Measurements from ENCODE around the gene CD79B. TPM values are rescaled to one million over a fixed set of nuclear protein-coding genes. Genes with fewer than 3 reads are reported as not detected.
"Not testable (repeated sequence)": the region's sequence is repeated elsewhere in the genome, so short reads cannot be mapped to it uniquely, and the experiment has no call there.

The CD79B gene
- total and polyA plus RNA-seq, 2 donors, result 1.3 to 7.2 TPM

DNA sequence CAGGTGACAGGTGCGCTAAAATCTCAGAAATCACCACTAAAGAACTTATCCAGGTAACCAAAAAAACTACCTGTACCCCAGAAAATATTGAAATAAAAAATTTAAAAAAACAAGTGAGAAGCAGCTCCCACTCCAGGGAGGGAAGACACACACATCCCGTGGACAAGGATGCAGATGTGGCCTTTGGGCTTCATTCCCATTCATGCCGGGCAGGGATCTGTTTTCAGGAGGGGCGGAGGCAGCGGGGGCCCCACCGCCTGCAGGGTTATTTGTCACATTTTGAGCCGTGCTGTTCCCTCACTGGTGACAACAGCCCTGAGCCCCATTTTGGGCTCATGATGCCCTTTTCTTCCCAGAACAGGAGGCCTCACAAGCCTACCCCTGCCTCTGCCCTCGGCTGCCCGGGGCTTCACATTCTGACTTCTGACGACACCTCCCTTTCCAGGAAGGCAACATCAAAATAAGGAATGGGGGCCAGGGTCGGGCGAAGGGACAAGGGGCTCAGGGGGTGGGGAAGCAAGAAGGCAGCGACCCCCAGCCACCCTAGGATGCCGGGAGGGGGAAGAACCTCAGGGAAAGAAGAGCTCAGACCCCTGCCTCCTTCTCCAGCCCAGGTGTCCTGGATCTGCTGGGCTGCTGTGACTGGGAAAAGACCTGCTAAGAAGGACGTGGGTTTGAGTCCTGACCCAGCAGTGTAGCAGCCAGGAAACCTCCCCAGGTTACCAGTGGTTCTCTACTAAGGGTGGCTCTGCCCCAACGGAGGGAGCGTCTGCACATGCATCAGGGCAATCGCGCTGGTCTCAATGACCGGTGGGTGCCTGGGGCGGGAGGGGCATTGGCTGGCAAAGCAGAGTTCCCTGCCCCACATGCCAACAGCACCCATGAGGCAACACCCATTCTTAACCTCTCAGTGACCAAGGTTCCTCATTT lies 2.3 kb upstream of the CD79B start:
- H3K4me1 ChIP-seq (ENCODE audit: insufficient read depth), result no peaks in the 10 kb centered on the region
- WGBS, result 80% methylated on average over 21 of the region's 21 CpGs
- H3K4me3 ChIP-seq (ENCODE audit: low read depth, low read length), result no peak overlapping the region
- DNase-seq (ENCODE audit: extremely low spot score), result no peak
- no peak overlapping the region for H3K27ac ChIP-seq (ENCODE audit: low read depth)
- H3K36me3 ChIP-seq (ENCODE audit: insufficient read depth), result no peaks in the 10 kb centered on the region

GRCh38 chr17:63933598-63933997 lies 1.5 kb upstream of the CD79B start:
- Histone ChIP-seq H3K4me3 (ENCODE audit: low read depth, low read length) (no peak overlapping the region), H3K36me3 (ENCODE audit: insufficient read depth) (no peaks in the 10 kb centered on the region), H3K4me1 (ENCODE audit: insufficient read depth) (no peaks in the 10 kb centered on the region), H3K27ac (ENCODE audit: low read depth) (no peak overlapping the region)
- no peak for DNase-seq (ENCODE audit: extremely low spot score)
- 61% methylated on average over 8 of the region's 8 CpGs for WGBS

DNA sequence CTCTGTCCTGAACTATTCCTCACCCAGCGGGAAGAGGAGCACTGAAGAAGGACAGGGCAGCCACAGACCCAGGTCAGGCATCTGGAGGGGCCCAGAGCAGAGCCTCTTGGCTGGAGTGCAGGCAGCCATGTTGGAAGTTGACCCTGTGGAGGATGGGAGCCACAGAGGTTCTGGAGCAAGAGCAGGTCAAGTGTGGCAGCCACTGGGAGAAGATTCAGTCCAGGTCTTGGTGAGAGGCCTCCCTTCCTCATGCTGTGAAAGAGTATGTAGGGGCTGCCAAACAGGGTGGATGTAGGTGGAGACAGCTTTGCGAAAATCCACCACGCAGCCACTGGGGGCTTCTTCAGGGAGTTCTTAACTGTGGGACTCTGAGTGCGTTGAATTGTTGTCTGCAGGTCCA lies 590 bp upstream of the CD79B start:
- no peak overlapping the region for H3K4me3 ChIP-seq (ENCODE audit: low read depth, low read length)
- H3K4me1 ChIP-seq (ENCODE audit: insufficient read depth), result no peaks in the 10 kb centered on the region
- 90% methylated on average over 4 of the region's 4 CpGs for WGBS
- H3K27ac ChIP-seq (ENCODE audit: low read depth), result no peak overlapping the region
- no peak for DNase-seq (ENCODE audit: extremely low spot score)
- H3K36me3 ChIP-seq (ENCODE audit: insufficient read depth), result no peaks in the 10 kb centered on the region

DNA sequence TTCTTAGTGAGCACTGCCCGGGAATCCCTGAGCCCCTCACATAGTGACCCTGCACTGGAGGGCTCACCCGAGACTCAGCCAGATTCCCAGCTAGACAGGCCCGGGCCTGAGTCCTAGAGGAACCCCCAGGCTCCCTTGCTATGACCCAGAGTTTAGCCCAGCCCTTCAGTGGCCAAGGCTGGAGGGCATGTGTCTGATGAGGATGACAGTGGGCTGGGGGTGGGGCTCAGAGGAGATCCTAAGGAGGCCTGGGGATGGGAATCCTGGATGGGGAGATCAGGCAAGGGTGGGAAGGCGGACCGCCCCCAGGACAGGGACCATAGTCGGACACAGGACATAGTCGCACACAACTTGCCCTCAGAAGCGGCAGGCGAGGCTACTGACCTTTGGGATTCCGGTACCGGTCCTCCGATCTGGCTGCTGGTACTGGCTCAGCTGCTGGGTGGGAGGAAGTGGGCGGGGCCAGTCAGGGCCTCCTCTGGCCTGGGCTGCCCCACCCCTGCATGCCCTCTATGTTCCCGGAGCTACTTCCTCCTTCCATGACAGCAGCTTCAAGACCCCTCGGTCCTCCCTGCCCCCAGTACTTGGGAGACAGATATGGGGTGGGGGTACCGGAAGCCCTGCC lies 1.1 kb downstream of the CD79B start:
- Histone ChIP-seq H3K36me3 (ENCODE audit: insufficient read depth) (no peaks in the 10 kb centered on the region), H3K27ac (ENCODE audit: low read depth) (no peak overlapping the region), H3K4me3 (ENCODE audit: low read depth, low read length) (no peak overlapping the region), H3K4me1 (ENCODE audit: insufficient read depth) (no peaks in the 10 kb centered on the region)
- DNase-seq (ENCODE audit: extremely low spot score), result no peak
- 65% methylated on average over 16 of the region's 16 CpGs for WGBS

DNA sequence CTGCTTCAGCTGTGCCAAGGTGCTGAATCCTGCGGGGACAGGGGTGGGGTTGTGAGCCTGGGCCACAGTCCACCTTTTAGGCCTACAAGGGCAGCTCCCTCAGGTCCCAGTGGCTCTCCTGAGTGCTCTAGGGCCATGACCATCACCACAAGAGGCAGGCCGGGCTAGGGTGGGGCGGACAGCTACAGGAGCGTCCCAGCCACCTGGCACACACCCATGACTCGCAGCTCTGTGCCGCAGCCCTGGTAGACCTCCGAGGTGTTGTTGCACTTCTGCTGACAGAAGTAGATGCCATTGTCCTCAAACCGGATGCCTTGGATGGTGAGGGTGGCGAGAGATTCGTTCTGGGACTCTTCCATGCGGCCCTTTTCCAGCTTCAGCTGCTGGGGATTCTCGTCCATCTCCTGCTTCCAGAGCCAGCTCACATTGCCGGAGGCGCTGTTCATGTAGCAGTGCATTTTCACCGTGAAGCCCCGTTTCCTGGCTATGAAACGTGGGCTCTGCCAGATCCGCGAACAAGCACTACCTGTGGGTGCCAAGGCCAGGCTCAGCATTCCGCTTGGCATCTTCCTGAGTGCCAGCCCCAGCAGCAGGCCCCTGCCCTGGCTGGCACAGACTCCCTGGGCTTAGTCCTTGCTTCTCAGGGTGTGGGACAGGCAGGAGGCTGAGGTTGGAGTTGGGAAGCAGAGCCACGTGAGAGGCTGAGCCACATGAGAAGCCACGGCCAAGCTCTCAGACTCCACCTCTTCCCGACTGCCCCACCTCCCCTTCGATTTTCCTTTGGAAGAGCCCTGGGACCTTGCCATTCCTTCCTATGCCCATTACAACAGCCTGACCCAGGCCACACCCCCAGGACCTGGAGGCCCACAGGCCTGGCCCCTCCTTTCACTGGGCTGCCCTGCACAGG lies 2.0 kb downstream of the CD79B start:
- DNase-seq (ENCODE audit: extremely low spot score), result no peak
- Histone ChIP-seq H3K36me3 (ENCODE audit: insufficient read depth) (no peaks in the 10 kb centered on the region), H3K4me1 (ENCODE audit: insufficient read depth) (no peaks in the 10 kb centered on the region), H3K4me3 (ENCODE audit: low read depth, low read length) (no peak overlapping the region), H3K27ac (ENCODE audit: low read depth) (no peak overlapping the region)
- 87% methylated on average over 24 of the region's 24 CpGs for WGBS

GRCh38 chr17:63928966-63929695 lies 3.0 kb downstream of the CD79B start:
- 92% methylated on average over 10 of the region's 10 CpGs for WGBS
- H3K36me3 ChIP-seq (ENCODE audit: insufficient read depth), result no peaks in the 10 kb centered on the region
- no peaks in the 10 kb centered on the region for H3K4me1 ChIP-seq (ENCODE audit: insufficient read depth)
- no peak overlapping the region for H3K4me3 ChIP-seq (ENCODE audit: low read depth, low read length)
- DNase-seq (ENCODE audit: extremely low spot score), result no peak
- no peak overlapping the region for H3K27ac ChIP-seq (ENCODE audit: low read depth)

GRCh38 chr17:63928172-63928666 lies 3.9 kb downstream of the CD79B start:
- Histone ChIP-seq H3K36me3 (ENCODE audit: insufficient read depth) (no peaks in the 10 kb centered on the region), H3K4me1 (ENCODE audit: insufficient read depth) (no peaks in the 10 kb centered on the region), H3K27ac (ENCODE audit: low read depth) (no peak overlapping the region), H3K4me3 (ENCODE audit: low read depth, low read length) (no peak overlapping the region)
- WGBS, result 84% methylated on average over 10 of the region's 10 CpGs
- DNase-seq (ENCODE audit: extremely low spot score), result no peak

DNA sequence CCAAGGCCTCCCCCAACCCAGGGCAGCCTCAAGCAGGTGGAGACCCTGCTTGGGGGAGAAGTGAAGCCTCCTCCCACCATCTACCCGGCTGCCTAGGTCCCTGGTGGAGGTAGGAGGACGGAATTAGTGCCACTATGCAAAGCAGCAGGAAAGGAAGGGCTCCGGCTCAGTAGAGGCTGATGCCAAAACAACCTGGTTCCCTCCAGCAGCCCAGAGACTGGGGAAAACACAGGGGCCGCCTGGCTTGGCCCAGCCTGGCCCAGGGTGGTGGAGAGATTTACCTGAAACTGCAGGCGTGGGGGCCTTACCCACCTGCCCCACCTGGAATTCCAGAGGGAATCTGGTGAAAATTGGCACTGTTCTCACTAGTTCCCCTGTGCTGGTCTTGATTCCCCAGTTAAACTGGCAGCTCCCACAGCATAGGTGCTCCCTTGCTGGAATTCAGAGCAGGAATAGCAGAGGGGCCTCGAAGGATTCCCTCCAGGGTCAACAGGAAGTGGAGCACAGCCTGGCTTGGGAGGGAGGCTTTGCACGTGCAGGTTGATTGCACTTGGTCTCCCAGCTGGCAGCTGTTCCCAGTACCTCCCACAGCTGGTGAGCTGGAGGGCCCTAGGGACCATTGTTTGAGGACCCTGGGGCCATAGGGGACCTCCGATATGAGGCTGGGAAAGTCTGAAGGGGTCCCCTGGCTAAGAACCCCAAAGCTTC lies 4.5 kb downstream of the CD79B start:
- Histone ChIP-seq H3K36me3 (ENCODE audit: insufficient read depth) (no peaks in the 10 kb centered on the region), H3K27ac (ENCODE audit: low read depth) (no peak overlapping the region), H3K4me1 (ENCODE audit: insufficient read depth) (no peaks in the 10 kb centered on the region), H3K4me3 (ENCODE audit: low read depth, low read length) (no peak overlapping the region)
- no peak for DNase-seq (ENCODE audit: extremely low spot score)
- 74% methylated on average over 8 of the region's 8 CpGs for WGBS

- Histone ChIP-seq H3K36me3 (ENCODE audit: insufficient read depth) (no peaks in the 10 kb centered on the region), H3K4me3 (ENCODE audit: low read depth, low read length) (no peak overlapping the region), H3K4me1 (ENCODE audit: insufficient read depth) (no peaks in the 10 kb centered on the region), H3K27ac (ENCODE audit: low read depth) (no peak overlapping the region)
- WGBS, result 96% methylated on average over 2 of the region's 2 CpGs
- no peak for DNase-seq (ENCODE audit: extremely low spot score)
These were observed 6.0 kb downstream of the CD79B start for GRCh38 chr17:63926164-63926563.

DNA sequence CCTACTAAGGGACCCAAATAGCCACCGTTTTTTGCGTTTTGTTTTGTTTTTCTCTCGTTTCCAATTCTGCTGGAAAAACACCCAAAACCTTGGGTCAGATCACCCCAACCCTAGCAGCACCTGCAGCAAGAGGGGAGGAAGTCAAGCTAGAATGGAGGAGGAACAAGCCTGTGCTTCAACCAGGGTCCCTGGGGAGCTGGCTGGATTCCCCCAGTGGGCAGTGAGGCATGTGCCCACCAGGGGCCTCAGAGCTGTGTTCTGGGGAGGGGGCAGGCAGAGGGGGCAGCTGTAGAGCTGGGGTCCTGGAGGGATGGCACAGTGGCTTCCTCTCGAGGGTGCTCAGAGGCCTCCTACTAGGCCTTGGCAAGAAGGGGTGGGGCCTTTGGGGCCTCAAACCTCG lies 6.5 kb downstream of the CD79B start:
- no peak for DNase-seq (ENCODE audit: extremely low spot score)
- no peaks in the 10 kb centered on the region for H3K4me1 ChIP-seq (ENCODE audit: insufficient read depth)
- no peak overlapping the region for H3K27ac ChIP-seq (ENCODE audit: low read depth)
- H3K36me3 ChIP-seq (ENCODE audit: insufficient read depth), result no peaks in the 10 kb centered on the region
- no peak overlapping the region for H3K4me3 ChIP-seq (ENCODE audit: low read depth, low read length)
- WGBS, result 73% methylated on average over 5 of the region's 5 CpGs

GRCh38 chr17:63922402-63922801 lies 9.7 kb downstream of the CD79B start:
- H3K27ac ChIP-seq (ENCODE audit: low read depth); DNase-seq (ENCODE audit: extremely low spot score); H3K4me3 ChIP-seq (ENCODE audit: low read depth, low read length); H3K4me1 ChIP-seq (ENCODE audit: insufficient read depth); H3K36me3 ChIP-seq (ENCODE audit: insufficient read depth): not testable (repeated sequence)
- 66% methylated on average over 9 of the region's 9 CpGs for whole genome bisulfite sequencing

GRCh38 chr17:63920779-63921178 lies 11.4 kb downstream of the CD79B start:
- H3K27ac ChIP-seq (ENCODE audit: low read depth); DNase-seq (ENCODE audit: extremely low spot score): not testable (repeated sequence)
- WGBS, result 92% methylated on average over 5 of the region's 5 CpGs

More at GRCh38 chr17:63920779-63921178, 11.4 kb downstream of the CD79B start:
- not testable (repeated sequence) for H3K4me1 ChIP-seq (ENCODE audit: insufficient read depth); H3K36me3 ChIP-seq (ENCODE audit: insufficient read depth); H3K4me3 ChIP-seq (ENCODE audit: low read depth, low read length)
